ENCODE measurements around the gene METTL6.

METTL6 gene

DNA sequence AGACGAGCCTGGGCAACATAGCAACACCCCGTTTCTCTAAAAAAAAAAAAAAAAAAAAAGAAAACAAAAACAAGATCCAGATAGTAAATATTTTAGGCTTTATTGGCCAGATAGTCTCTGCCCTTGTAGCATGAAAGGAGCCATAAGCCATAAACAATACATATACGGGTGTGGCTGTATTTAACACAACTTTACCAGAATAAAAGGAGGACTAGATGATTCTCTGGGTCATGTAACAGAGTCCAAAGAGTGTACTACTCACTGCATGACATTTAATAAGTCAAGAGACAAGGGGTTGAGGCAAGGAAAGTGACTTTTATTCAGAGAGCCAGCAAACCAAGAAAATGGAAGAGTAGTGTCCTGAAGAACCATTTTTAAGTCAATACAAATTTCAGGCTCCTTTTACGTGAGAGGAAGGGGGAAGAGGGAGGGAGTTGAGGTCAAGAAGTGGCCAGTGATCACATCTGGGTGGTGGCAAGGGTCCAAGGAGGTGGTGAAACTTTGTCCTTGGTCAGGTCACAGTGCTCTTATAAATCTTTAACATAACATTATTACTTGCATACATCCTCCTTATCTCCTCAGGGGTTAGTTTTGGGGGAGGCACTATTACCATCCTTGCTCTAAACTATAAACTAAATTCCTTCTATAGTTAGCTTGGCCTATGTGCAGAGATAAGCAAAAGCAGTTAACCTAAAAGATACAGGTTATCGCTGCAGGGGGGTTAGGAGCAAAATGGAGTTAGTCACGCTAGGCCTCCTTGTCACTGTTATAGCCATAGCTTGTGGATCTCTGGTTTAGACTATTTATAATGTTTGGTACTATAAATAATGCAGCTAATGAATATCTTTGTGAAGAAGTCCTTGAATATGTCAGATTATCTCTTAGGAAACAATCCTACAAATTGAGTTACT, 46.1 kb downstream of the METTL6 start:
- H3K36me3 ChIP-seq = no peaks in the 10 kb centered on the region
- no peak overlapping the region for H3K27ac ChIP-seq
- TF ChIP-seq, protein P1, sequence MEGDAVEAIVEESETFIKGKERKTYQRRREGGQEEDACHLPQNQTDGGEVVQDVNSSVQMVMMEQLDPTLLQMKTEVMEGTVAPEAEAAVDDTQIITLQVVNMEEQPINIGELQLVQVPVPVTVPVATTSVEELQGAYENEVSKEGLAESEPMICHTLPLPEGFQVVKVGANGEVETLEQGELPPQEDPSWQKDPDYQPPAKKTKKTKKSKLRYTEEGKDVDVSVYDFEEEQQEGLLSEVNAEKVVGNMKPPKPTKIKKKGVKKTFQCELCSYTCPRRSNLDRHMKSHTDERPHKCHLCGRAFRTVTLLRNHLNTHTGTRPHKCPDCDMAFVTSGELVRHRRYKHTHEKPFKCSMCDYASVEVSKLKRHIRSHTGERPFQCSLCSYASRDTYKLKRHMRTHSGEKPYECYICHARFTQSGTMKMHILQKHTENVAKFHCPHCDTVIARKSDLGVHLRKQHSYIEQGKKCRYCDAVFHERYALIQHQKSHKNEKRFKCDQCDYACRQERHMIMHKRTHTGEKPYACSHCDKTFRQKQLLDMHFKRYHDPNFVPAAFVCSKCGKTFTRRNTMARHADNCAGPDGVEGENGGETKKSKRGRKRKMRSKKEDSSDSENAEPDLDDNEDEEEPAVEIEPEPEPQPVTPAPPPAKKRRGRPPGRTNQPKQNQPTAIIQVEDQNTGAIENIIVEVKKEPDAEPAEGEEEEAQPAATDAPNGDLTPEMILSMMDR (IDR thresholded peaks at IDR 0.05; ENCODE audit: low read depth, low read length) = no peak
- no peaks in the 10 kb centered on the region for H3K27me3 ChIP-seq (ENCODE audit: insufficient read depth, low read depth, severe bottlenecking)
- no peak for DNase-seq
- H3K4me3 ChIP-seq (ENCODE audit: low read depth, low read length) = no peak overlapping the region
- no peaks in the 10 kb centered on the region for H3K9me3 ChIP-seq (ENCODE audit: severe bottlenecking)

- H3K27ac ChIP-seq = no peak overlapping the region
- H3K27me3 ChIP-seq (ENCODE audit: insufficient read depth, low read depth, severe bottlenecking) = no peaks in the 10 kb centered on the region
- H3K36me3 ChIP-seq = no peaks in the 10 kb centered on the region
- H3K9me3 ChIP-seq (ENCODE audit: severe bottlenecking) = no peaks in the 10 kb centered on the region
- TF ChIP-seq, protein P1 (IDR thresholded peaks at IDR 0.05; ENCODE audit: low read depth, low read length) = peak; percentile 85
- peak; percentile 92 for DNase-seq
- H3K4me3 ChIP-seq (ENCODE audit: low read depth, low read length) = no peak overlapping the region
Observed at GRCh38 chr3:15377961-15378791, 49.2 kb downstream of the METTL6 start.

DNA sequence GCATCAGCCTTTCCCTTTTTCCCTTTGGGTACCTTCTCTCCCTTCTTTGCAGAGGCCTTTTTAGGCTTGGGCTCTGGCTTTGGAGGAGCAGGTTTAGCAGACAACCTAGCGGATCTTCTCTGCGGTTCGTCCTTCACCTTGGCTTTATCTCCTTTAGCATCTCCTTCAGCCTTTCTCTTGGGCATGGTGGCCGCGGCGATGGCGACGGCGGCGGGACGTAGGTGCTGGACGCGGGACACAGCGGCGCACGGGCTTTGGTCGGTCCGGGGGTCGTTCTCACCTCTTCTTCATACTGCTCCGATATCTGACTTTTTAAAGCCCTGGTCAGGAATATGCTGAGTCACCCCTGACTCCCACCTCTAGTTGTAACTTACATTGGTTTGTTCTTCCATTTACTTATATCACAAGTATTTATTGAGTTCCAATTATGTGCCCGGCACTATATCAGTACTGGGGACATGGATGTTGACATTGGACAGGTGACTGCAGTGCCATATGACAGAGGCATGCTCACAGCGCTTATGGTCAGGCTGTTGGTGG, 51.8 kb downstream of the METTL6 start:
- no peaks in the 10 kb centered on the region for H3K36me3 ChIP-seq

GRCh38 chr3:15372918-15373317, 54.4 kb downstream of the METTL6 start:
- H3K4me3 ChIP-seq (ENCODE audit: low read depth, low read length) = no peak overlapping the region
- H3K36me3 ChIP-seq = no peaks in the 10 kb centered on the region
- DNase-seq = no peak

More for the DNA sequence above, 51.8 kb downstream of the METTL6 start:
- no peak overlapping the region for H3K27ac ChIP-seq
- H3K9me3 ChIP-seq (ENCODE audit: severe bottlenecking) = no peaks in the 10 kb centered on the region
- H3K4me3 ChIP-seq (ENCODE audit: low read depth, low read length) = no peak overlapping the region
- no peak for DNase-seq
- TF ChIP-seq, protein P1 (IDR thresholded peaks at IDR 0.05; ENCODE audit: low read depth, low read length) = no peak
- H3K27me3 ChIP-seq (ENCODE audit: insufficient read depth, low read depth, severe bottlenecking) = no peaks in the 10 kb centered on the region

GRCh38 chr3:15368561-15369135, 58.7 kb downstream of the METTL6 start:
- H3K36me3 ChIP-seq = no peaks in the 10 kb centered on the region
- peaks cover 9% of the 10 kb centered on the region for H3K9me3 ChIP-seq (ENCODE audit: severe bottlenecking)
- H3K27me3 ChIP-seq (ENCODE audit: insufficient read depth, low read depth, severe bottlenecking) = no peaks in the 10 kb centered on the region
- TF ChIP-seq, protein P1 (IDR thresholded peaks at IDR 0.05; ENCODE audit: low read depth, low read length) = no peak
- H3K27ac ChIP-seq = no peak overlapping the region
- H3K4me3 ChIP-seq (ENCODE audit: low read depth, low read length) = no peak overlapping the region
- peak; percentile 16 for DNase-seq

More at GRCh38 chr3:15372918-15373317, 54.4 kb downstream of the METTL6 start:
- no peaks in the 10 kb centered on the region for H3K27me3 ChIP-seq (ENCODE audit: insufficient read depth, low read depth, severe bottlenecking)
- no peak overlapping the region for H3K27ac ChIP-seq
- TF ChIP-seq, protein P1 (IDR thresholded peaks at IDR 0.05; ENCODE audit: low read depth, low read length) = no peak
- H3K9me3 ChIP-seq (ENCODE audit: severe bottlenecking) = no peaks in the 10 kb centered on the region

Data from WERI-Rb-1 (cell line).